ACC112 (cell line): ENCODE data around the gene CSN1S1.

Source experiments
- H2AFZ ChIP-seq: fragments of 200-600 bp; sonication (generic); one replicate; pipeline ENCODE4 v1.6.0; 2017; ENCODE audit warnings: antibody characterized with exemption, low read length; ENCODE audit not compliant: unreplicated experiment
- H3K27ac ChIP-seq: fragments of 200-600 bp; sonication (generic); 2 replicates; pipeline ENCODE4 v1.5.1; 2014; ENCODE audit warnings: low read depth, mild to moderate bottlenecking, antibody characterized with exemption, low read length, moderate library complexity
- H3K27me3 ChIP-seq: fragments of 200-600 bp; sonication (generic); 2 replicates; pipeline ENCODE4 v1.6.1; 2014; ENCODE audit warnings: mild to moderate bottlenecking, antibody characterized with exemption, low read length, moderate library complexity, mixed read lengths; ENCODE audit not compliant: insufficient read depth
- H3K36me3 ChIP-seq: fragments of 200-600 bp; sonication (generic); 2 replicates; pipeline ENCODE4 v1.6.1; 2016; ENCODE audit warnings: mild to moderate bottlenecking, antibody characterized with exemption, low read length, moderate library complexity, mixed read lengths; ENCODE audit not compliant: insufficient read depth
- H3K4me1 ChIP-seq: fragments of 200-600 bp; sonication (generic); one replicate; pipeline ENCODE4 v1.6.1; 2016; ENCODE audit warnings: low read length, mixed read lengths; ENCODE audit not compliant: insufficient read depth, unreplicated experiment, control insufficient read depth
- H3K4me3 ChIP-seq: fragments of 200-600 bp; sonication (generic); 2 replicates; pipeline ENCODE4 v1.5.1; 2014; ENCODE audit warnings: mild to moderate bottlenecking, low read depth, low read length
- H3K79me2 ChIP-seq: fragments of 200-600 bp; sonication (generic); one replicate; pipeline ENCODE4 v1.6.0; 2016; ENCODE audit warnings: low read length; ENCODE audit not compliant: control insufficient read depth, unreplicated experiment, insufficient read depth

Gene CSN1S1

GRCh38 chr4:69930768-69931167, at the start of gene CSN1S1:
CSN1S1 (plus strand) TSS chr4:69931068; CDS start chr4:69932556, 1,488 bp downstream.
- H3K4me3 ChIP-seq = no peak within 1 kb of the TSS
- H2AFZ ChIP-seq = peak within 1 kb of the TSS; percentile 23
- peaks cover 9% of the 10 kb centered on the region for H3K4me1 ChIP-seq
- no peaks in the 10 kb centered on the region for H3K36me3 ChIP-seq
- H3K27ac ChIP-seq = no peak within 1 kb of the TSS
- H3K79me2 ChIP-seq = no peaks in the 10 kb centered on the region
- no peaks in the 10 kb centered on the region for H3K27me3 ChIP-seq

GRCh38 chr4:69881173-69881773, 49.6 kb upstream of the CSN1S1 start:
- Histone ChIP-seq H3K27me3 (no peaks in the 10 kb centered on the region), H3K4me1 (no peaks in the 10 kb centered on the region), H3K27ac (no peak overlapping the region), H2AFZ (no peak overlapping the region), H3K36me3 (no peaks in the 10 kb centered on the region), H3K79me2 (no peaks in the 10 kb centered on the region), H3K4me3 (no peak overlapping the region)

GRCh38 chr4:69882150-69882549, 48.7 kb upstream of the CSN1S1 start:
- Histone ChIP-seq H3K27me3 (no peaks in the 10 kb centered on the region), H3K79me2 (no peaks in the 10 kb centered on the region), H3K27ac (no peak overlapping the region), H3K36me3 (no peaks in the 10 kb centered on the region), H3K4me1 (no peaks in the 10 kb centered on the region), H3K4me3 (no peak overlapping the region), H2AFZ (no peak overlapping the region)

GRCh38 chr4:69888336-69888735, 42.5 kb upstream of the CSN1S1 start:
- Histone ChIP-seq H3K27me3 (no peaks in the 10 kb centered on the region), H3K27ac (no peak overlapping the region), H3K4me3 (no peak overlapping the region), H3K4me1 (peaks cover 7% of the 10 kb centered on the region), H3K36me3 (no peaks in the 10 kb centered on the region), H2AFZ (no peak overlapping the region), H3K79me2 (no peaks in the 10 kb centered on the region)

GRCh38 chr4:69894186-69894585, 36.7 kb upstream of the CSN1S1 start:
- Histone ChIP-seq H3K4me1 (no peaks in the 10 kb centered on the region), H3K36me3 (no peaks in the 10 kb centered on the region), H3K27ac (no peak overlapping the region), H2AFZ (no peak overlapping the region), H3K4me3 (no peak overlapping the region), H3K79me2 (no peaks in the 10 kb centered on the region), H3K27me3 (no peaks in the 10 kb centered on the region)

GRCh38 chr4:69894721-69895120, 36.1 kb upstream of the CSN1S1 start:
- Histone ChIP-seq H3K4me1 (no peaks in the 10 kb centered on the region), H3K27me3 (no peaks in the 10 kb centered on the region), H3K4me3 (no peak overlapping the region), H3K79me2 (no peaks in the 10 kb centered on the region), H3K36me3 (no peaks in the 10 kb centered on the region), H3K27ac (no peak overlapping the region), H2AFZ (no peak overlapping the region)

- no peaks in the 10 kb centered on the region for H3K27me3 ChIP-seq
These were observed 34.2 kb upstream of the CSN1S1 start for GRCh38 chr4:69896530-69897116.

GRCh38 chr4:69907151-69907550, 23.7 kb upstream of the CSN1S1 start:
- no peaks in the 10 kb centered on the region for H3K79me2 ChIP-seq
- H3K4me3 ChIP-seq = no peak overlapping the region; the same call in 1 of the 2 replicates
- H3K27me3 ChIP-seq = no peaks in the 10 kb centered on the region
- no peaks in the 10 kb centered on the region; the same call in 1 of the 2 replicates for H3K36me3 ChIP-seq
- no peak overlapping the region for H3K27ac ChIP-seq
- H3K4me1 ChIP-seq = peaks cover 20% of the 10 kb centered on the region
- H2AFZ ChIP-seq = peak overlapping the region; percentile 84

More at GRCh38 chr4:69896530-69897116, 34.2 kb upstream of the CSN1S1 start:
- Histone ChIP-seq H3K4me3 (no peak overlapping the region), H3K36me3 (no peaks in the 10 kb centered on the region), H3K4me1 (no peaks in the 10 kb centered on the region), H3K79me2 (no peaks in the 10 kb centered on the region), H3K27ac (no peak overlapping the region), H2AFZ (no peak overlapping the region)

- Histone ChIP-seq H3K27me3 (no peaks in the 10 kb centered on the region), H3K4me1 (peaks cover 20% of the 10 kb centered on the region), H3K79me2 (no peaks in the 10 kb centered on the region), H2AFZ (peak overlapping the region; percentile 45), H3K27ac (no peak overlapping the region), H3K4me3 (no peak overlapping the region), H3K36me3 (no peaks in the 10 kb centered on the region; the same call in 1 of the 2 replicates)
These were observed 21.7 kb upstream of the CSN1S1 start for GRCh38 chr4:69909195-69909594.

GRCh38 chr4:69910016-69910782, 20.7 kb upstream of the CSN1S1 start:
- Histone ChIP-seq H3K27me3 (no peaks in the 10 kb centered on the region), H3K4me1 (peaks cover 20% of the 10 kb centered on the region), H3K4me3 (peak overlapping the region; percentile 17; the same call in 1 of the 2 replicates), H3K79me2 (no peaks in the 10 kb centered on the region), H3K27ac (peak overlapping the region; percentile 33), H3K36me3 (no peaks in the 10 kb centered on the region), H2AFZ (no peak overlapping the region)
